ENCODE data around the gene MED13L. TPM values are rescaled to one million over a fixed set of nuclear protein-coding genes. Genes with fewer than 3 reads are reported as not detected.

Gene MED13L
- total RNA-seq, 6 experiments from 2014 or later, result 29.0 to 52.0 (median 38.1) TPM

DNA sequence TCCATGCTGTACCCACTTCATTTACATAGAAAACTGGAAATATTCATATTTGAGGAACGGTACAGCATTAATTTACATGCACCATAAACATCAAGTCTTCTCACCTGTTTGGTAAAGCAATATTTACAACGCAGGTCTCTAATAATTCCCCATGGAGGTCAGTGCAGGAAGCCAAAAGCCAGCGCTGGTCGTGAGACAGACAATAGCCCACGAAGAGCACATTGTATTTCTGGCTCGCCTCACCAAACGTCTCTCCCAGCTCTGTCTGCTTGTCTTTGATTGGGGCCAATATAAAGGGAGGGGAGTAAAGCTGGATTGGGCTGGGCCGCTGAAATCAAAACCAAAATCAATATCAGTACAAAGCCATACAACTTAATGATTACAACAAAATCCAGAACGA lies 302.1 kb downstream of the MED13L start:
- DNase-seq (no peak), ATAC-seq (no peak)
- intact Hi-C loops (cut with DNase I), result no loop called here
- Histone ChIP-seq H3K27me3 (no peaks in the 10 kb centered on the region), H3K36me3 (peaks cover 0 to 37% (median 9%) of the 10 kb centered on the region in 4 donors), H3K27ac (no peak overlapping the region), H3K9me3 (no peaks in the 10 kb centered on the region), H3K4me1 (no peaks in the 10 kb centered on the region), H3K4me3 (no peak overlapping the region)
- WGBS (ENCODE audit: insufficient coverage, low coverage, low lambda C conversion rate, missing lambda C conversion rate), result 93% methylated on average over 9 of the region's 9 CpGs
- no peak for TF ChIP-seq POLR2A (IDR thresholded peaks at IDR 0.05)
- TF ChIP-seq, protein P1, sequence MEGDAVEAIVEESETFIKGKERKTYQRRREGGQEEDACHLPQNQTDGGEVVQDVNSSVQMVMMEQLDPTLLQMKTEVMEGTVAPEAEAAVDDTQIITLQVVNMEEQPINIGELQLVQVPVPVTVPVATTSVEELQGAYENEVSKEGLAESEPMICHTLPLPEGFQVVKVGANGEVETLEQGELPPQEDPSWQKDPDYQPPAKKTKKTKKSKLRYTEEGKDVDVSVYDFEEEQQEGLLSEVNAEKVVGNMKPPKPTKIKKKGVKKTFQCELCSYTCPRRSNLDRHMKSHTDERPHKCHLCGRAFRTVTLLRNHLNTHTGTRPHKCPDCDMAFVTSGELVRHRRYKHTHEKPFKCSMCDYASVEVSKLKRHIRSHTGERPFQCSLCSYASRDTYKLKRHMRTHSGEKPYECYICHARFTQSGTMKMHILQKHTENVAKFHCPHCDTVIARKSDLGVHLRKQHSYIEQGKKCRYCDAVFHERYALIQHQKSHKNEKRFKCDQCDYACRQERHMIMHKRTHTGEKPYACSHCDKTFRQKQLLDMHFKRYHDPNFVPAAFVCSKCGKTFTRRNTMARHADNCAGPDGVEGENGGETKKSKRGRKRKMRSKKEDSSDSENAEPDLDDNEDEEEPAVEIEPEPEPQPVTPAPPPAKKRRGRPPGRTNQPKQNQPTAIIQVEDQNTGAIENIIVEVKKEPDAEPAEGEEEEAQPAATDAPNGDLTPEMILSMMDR (IDR thresholded peaks at IDR 0.05), result no peak

GRCh38 chr12:115973968-115974724 lies 303.3 kb downstream of the MED13L start:
- TF ChIP-seq, protein P1 (IDR thresholded peaks at IDR 0.05), result no peak
- TF ChIP-seq POLR2A (IDR thresholded peaks at IDR 0.05), result no peak
- no peak overlapping the region for H3K27ac ChIP-seq
- no peaks in the 10 kb centered on the region for H3K9me3 ChIP-seq
- peaks cover 0 to 40% (median 13%) of the 10 kb centered on the region in 4 donors for H3K36me3 ChIP-seq
- intact Hi-C loops (cut with DNase I), result no loop called here
- 95% methylated on average over 3 of the region's 3 CpGs for WGBS (ENCODE audit: insufficient coverage, low coverage, low lambda C conversion rate, missing lambda C conversion rate)
- ATAC-seq (no peak), DNase-seq (no peak)
- no peaks in the 10 kb centered on the region for H3K4me1 ChIP-seq
- H3K27me3 ChIP-seq, result no peaks in the 10 kb centered on the region
- no peak overlapping the region for H3K4me3 ChIP-seq

DNA sequence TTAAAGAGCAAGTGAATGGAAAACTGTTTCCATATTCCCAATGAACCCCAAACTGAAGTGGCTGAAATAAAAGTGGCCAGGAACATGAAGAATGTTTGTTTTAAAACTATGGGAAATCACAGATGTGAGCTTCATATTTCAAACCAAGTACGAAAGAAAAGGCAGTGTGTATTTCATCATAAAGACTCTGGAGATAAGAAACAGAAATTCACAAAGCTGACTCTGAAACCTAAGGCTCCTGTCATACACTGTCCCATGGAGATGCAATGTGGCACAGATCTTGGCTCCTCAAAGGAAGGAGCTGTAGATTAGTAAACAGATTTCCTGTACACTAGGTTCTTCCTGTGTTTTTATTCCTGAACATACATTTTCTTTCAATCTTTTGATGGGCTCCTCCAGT lies 304.4 kb downstream of the MED13L start:
- TF ChIP-seq, protein P1 (IDR thresholded peaks at IDR 0.05), result no peak
- no peak for TF ChIP-seq POLR2A (IDR thresholded peaks at IDR 0.05)
- intact Hi-C loops (cut with DNase I), result no loop called here
- Histone ChIP-seq H3K27me3 (no peaks in the 10 kb centered on the region), H3K27ac (no peak overlapping the region), H3K36me3 (peaks cover 0 to 51% (median 15%) of the 10 kb centered on the region in 4 donors), H3K4me1 (no peaks in the 10 kb centered on the region), H3K9me3 (no peaks in the 10 kb centered on the region), H3K4me3 (no peak overlapping the region)
- DNase-seq (no peak), ATAC-seq (peak in 1 of 4 donors; percentile 24)
- WGBS (ENCODE audit: insufficient coverage, low coverage, low lambda C conversion rate, missing lambda C conversion rate), result 67% methylated on average over 1 of the region's 1 CpG

DNA sequence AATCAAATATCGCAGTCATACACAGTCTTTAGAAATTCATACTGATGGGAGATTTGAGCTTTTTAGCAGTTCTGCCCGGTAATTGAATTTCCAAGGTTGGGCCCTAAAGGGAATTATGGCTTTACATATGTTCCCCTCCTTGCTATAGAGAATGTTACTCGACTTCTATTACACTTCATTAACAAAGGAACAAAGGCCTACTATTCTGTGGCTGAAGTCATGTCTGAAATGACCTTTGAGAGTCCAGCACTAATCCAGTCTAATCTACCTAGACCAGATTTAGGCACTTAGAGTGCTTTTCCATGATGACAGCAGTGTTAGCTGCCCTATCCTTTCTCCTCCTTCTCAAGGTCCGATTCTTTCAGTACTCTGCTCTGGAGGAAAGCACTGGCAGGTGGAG lies 305.3 kb downstream of the MED13L start:
- H3K27me3 ChIP-seq, result no peaks in the 10 kb centered on the region
- ATAC-seq, result no peak
- 85% methylated on average over 2 of the region's 4 CpGs for WGBS (ENCODE audit: insufficient coverage, low coverage, low lambda C conversion rate, missing lambda C conversion rate)
- H3K4me1 ChIP-seq, result no peaks in the 10 kb centered on the region
- intact Hi-C loops (cut with DNase I), result no loop called here
- H3K27ac ChIP-seq, result no peak overlapping the region
- H3K9me3 ChIP-seq, result no peaks in the 10 kb centered on the region
- no peak for TF ChIP-seq POLR2A (IDR thresholded peaks at IDR 0.05)
- TF ChIP-seq, protein P1 (IDR thresholded peaks at IDR 0.05), result no peak
- H3K4me3 ChIP-seq, result no peak overlapping the region
- H3K36me3 ChIP-seq, result peaks cover 0 to 52% (median 15%) of the 10 kb centered on the region in 4 donors
- no peak for DNase-seq
